ENCODE measurements around the gene KCTD8. TPM values are rescaled to one million over a fixed set of nuclear protein-coding genes. Genes with fewer than 3 reads are reported as not detected.
"Not testable (repeated sequence)": the region's sequence is repeated elsewhere in the genome, so short reads cannot be mapped to it uniquely, and the experiment has no call there.

KCTD8 gene
- total RNA-seq, 1 experiment from 2014 or later = not detected

DNA sequence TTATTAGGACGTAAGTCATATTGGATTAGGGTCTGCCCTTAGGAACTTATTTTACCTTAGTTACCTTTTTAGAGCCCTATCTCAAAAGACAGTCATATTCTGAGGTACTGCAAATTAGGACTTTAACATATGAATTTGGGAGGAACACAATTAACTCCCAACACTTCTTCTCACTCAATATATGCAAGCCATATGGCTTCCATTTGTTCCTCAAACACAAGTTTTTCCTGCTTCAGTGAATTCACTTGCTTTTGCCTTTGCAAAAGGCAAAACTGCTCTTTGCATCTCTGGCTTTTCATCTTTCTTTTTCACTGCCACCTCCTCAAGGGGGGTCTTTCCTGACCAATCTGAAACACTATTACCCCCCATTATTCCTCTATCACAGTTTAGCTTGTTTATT, 220.3 kb downstream of the KCTD8 start:
- H3K4me3 ChIP-seq (ENCODE audit: low read length) = no peak overlapping the region
- H4K20me1 ChIP-seq (ENCODE audit: insufficient read depth, low read depth, low read length) = no peaks in the 10 kb centered on the region
- no peaks in the 10 kb centered on the region for H3K79me2 ChIP-seq (ENCODE audit: low read length)
- DNase-seq = no peak
- no peaks in the 10 kb centered on the region for H3K4me1 ChIP-seq (ENCODE audit: low read length)
- peaks cover 26% of the 10 kb centered on the region for H3K9me3 ChIP-seq (ENCODE audit: low read length)
- no peak overlapping the region for H3K9ac ChIP-seq (ENCODE audit: low read length)
- no peaks in the 10 kb centered on the region for H3K27me3 ChIP-seq (ENCODE audit: low read length)
- H2AFZ ChIP-seq (ENCODE audit: low read length) = no peak overlapping the region
- H3K4me2 ChIP-seq (ENCODE audit: low read depth, low read length, poor library complexity, severe bottlenecking) = no peak overlapping the region
- no peaks in the 10 kb centered on the region for H3K36me3 ChIP-seq (ENCODE audit: insufficient read depth, low read length)
- H3K27ac ChIP-seq (ENCODE audit: low read length) = no peak overlapping the region
- no peaks in the 10 kb centered on the region for H3K9me2 ChIP-seq (replicated peaks; ENCODE audit: insufficient read depth, low read length)

DNA sequence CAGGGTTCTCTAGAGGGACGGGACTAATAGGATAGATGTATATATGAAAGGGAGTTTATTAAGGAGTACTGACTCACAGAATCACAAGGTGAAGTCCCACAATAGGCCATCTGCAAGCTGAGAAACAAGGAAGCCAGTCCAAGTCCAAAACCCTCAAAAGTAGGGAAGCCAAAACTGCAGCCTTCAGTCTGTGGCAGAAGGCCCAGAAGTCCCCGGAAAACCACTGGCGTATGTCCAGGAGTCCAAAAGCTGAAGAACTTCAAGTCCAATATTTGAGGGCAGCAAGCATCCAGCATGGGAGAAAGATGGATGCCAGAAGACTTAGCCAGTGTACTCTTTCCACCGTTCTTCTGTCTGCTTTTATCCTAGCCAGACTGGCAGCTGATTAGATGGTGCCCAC, 227.2 kb downstream of the KCTD8 start:
- Histone ChIP-seq H2AFZ (ENCODE audit: low read length) (no peak overlapping the region), H3K9me3 (ENCODE audit: low read length) (0 out of 2 replicates have a peak, but pooled peaks cover 4% of the 10 kb centered on the region)

DNA sequence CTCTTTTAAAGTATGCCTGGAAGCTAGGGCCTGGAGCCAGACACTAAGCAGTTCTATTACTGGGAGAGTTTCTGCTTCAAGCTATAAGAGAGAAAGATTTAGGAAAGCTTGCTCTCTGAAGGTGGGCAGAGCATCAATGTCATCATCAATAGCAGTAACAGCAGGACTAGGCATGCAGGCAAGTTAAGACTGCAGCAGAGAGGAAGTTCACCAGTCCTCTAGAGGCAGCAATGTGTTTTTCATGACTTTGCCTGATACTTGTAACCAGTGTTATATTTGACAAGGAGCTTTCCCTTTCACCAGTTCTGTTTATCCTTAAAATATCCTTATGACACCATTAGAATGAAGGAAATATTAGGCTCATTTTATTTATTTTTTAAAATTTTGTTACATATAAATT, 237.9 kb downstream of the KCTD8 start:
- Histone ChIP-seq H3K9ac (ENCODE audit: low read length) (no peak overlapping the region), H3K4me1 (ENCODE audit: low read length) (no peaks in the 10 kb centered on the region), H3K4me3 (ENCODE audit: low read length) (no peak overlapping the region), H3K79me2 (ENCODE audit: low read length) (no peaks in the 10 kb centered on the region), H4K20me1 (ENCODE audit: insufficient read depth, low read depth, low read length) (no peaks in the 10 kb centered on the region), H2AFZ (ENCODE audit: low read length) (no peak overlapping the region), H3K9me3 (ENCODE audit: low read length) (peaks cover 16% of the 10 kb centered on the region), H3K9me2 (replicated peaks; ENCODE audit: insufficient read depth, low read length) (no peaks in the 10 kb centered on the region), H3K4me2 (ENCODE audit: low read depth, low read length, poor library complexity, severe bottlenecking) (no peak overlapping the region), H3K36me3 (ENCODE audit: insufficient read depth, low read length) (no peaks in the 10 kb centered on the region), H3K27me3 (ENCODE audit: low read length) (no peaks in the 10 kb centered on the region), H3K27ac (ENCODE audit: low read length) (no peak overlapping the region)
- no peak for DNase-seq

More for the DNA sequence above, 227.2 kb downstream of the KCTD8 start:
- H3K9me2 ChIP-seq (replicated peaks; ENCODE audit: insufficient read depth, low read length) = no peaks in the 10 kb centered on the region
- no peak overlapping the region for H3K27ac ChIP-seq (ENCODE audit: low read length)
- H3K4me2 ChIP-seq (ENCODE audit: low read depth, low read length, poor library complexity, severe bottlenecking) = no peak overlapping the region
- H3K79me2 ChIP-seq (ENCODE audit: low read length) = no peaks in the 10 kb centered on the region
- no peaks in the 10 kb centered on the region for H3K27me3 ChIP-seq (ENCODE audit: low read length)
- no peaks in the 10 kb centered on the region for H3K4me1 ChIP-seq (ENCODE audit: low read length)
- no peak overlapping the region for H3K4me3 ChIP-seq (ENCODE audit: low read length)
- no peaks in the 10 kb centered on the region for H3K36me3 ChIP-seq (ENCODE audit: insufficient read depth, low read length)
- H4K20me1 ChIP-seq (ENCODE audit: insufficient read depth, low read depth, low read length) = no peaks in the 10 kb centered on the region
- no peak for DNase-seq
- no peak overlapping the region for H3K9ac ChIP-seq (ENCODE audit: low read length)

DNA sequence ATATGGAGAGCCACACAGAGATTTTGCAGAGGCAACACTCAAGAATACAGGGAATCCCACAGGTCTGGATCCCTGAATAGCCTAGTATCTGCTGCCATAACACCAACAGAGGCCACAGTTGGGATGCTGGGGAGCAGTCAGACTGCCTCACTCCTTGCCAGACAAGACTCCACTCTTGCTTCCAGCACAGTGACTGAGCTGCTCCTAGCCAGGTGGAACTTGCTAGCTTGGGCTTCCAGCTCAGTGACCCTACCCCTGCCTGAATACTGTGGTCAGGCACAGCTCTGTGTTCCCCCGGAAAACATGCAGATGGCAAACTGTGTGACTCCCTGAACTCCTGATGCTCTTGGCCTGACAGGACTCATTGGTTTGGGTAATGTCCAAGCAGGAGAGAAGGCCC, 251.8 kb downstream of the KCTD8 start:
- Histone ChIP-seq H3K9me3 (ENCODE audit: low read length) (peaks cover 36% of the 10 kb centered on the region), H3K4me2 (ENCODE audit: low read depth, low read length, poor library complexity, severe bottlenecking) (no peak overlapping the region), H3K4me3 (ENCODE audit: low read length) (no peak overlapping the region), H3K9me2 (replicated peaks; ENCODE audit: insufficient read depth, low read length) (no peaks in the 10 kb centered on the region), H3K79me2 (ENCODE audit: low read length) (no peaks in the 10 kb centered on the region), H3K27ac (ENCODE audit: low read length) (no peak overlapping the region), H3K27me3 (ENCODE audit: low read length) (no peaks in the 10 kb centered on the region), H3K36me3 (ENCODE audit: insufficient read depth, low read length) (no peaks in the 10 kb centered on the region), H3K4me1 (ENCODE audit: low read length) (no peaks in the 10 kb centered on the region), H2AFZ (ENCODE audit: low read length) (no peak overlapping the region), H4K20me1 (ENCODE audit: insufficient read depth, low read depth, low read length) (no peaks in the 10 kb centered on the region), H3K9ac (ENCODE audit: low read length) (no peak overlapping the region)
- no peak for DNase-seq

DNA sequence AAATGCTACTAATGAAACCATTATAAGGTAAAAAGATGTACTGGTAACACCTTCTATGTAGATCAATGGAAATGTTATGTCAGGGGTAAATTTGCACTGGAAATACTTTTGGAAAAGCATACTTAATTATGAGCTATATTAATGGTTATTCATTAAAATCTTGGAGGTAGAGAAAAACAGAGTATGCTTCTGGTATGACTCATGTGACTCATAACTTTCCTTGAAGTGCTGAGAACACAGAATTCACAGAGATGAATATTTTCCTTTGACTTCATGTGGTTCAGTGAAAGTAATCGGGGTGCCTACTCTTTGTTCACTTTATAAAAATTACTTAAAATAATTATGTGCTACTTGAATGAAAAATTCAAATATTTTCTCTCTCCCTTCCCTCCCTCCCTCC, 254.2 kb downstream of the KCTD8 start:
- peaks cover 26% of the 10 kb centered on the region for H3K9me3 ChIP-seq (ENCODE audit: low read length)
- no peak for DNase-seq
- no peak overlapping the region for H2AFZ ChIP-seq (ENCODE audit: low read length)
- H3K36me3 ChIP-seq (ENCODE audit: insufficient read depth, low read length) = no peaks in the 10 kb centered on the region
- no peaks in the 10 kb centered on the region for H3K27me3 ChIP-seq (ENCODE audit: low read length)
- H3K27ac ChIP-seq (ENCODE audit: low read length) = no peak overlapping the region
- H3K79me2 ChIP-seq (ENCODE audit: low read length) = no peaks in the 10 kb centered on the region
- H3K4me3 ChIP-seq (ENCODE audit: low read length) = no peak overlapping the region
- no peak overlapping the region for H3K4me2 ChIP-seq (ENCODE audit: low read depth, low read length, poor library complexity, severe bottlenecking)
- no peaks in the 10 kb centered on the region for H3K9me2 ChIP-seq (replicated peaks; ENCODE audit: insufficient read depth, low read length)
- H4K20me1 ChIP-seq (ENCODE audit: insufficient read depth, low read depth, low read length) = no peaks in the 10 kb centered on the region
- no peaks in the 10 kb centered on the region for H3K4me1 ChIP-seq (ENCODE audit: low read length)
- H3K9ac ChIP-seq (ENCODE audit: low read length) = no peak overlapping the region

DNA sequence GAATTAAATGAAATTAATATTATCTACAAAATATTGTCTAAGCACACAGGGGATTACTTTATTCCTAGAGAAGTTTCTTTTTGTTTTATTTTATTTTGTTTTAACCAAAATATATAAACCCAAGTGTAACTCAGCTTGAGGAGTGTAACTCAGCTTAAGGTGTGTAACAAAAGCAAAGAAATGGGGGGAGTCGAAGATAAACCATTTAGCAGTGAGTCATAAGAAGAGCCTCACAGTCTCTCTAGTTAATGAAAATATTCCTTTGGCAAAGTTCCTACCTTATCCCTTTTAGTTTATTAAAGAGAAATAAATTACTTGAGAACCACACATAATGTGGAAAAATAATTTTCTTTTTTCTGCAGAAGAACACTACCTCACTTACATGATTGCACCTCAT, 261.8 kb downstream of the KCTD8 start:
- Histone ChIP-seq H4K20me1 (ENCODE audit: insufficient read depth, low read depth, low read length) (no peaks in the 10 kb centered on the region), H3K27me3 (ENCODE audit: low read length) (no peaks in the 10 kb centered on the region), H3K9me2 (replicated peaks; ENCODE audit: insufficient read depth, low read length) (no peaks in the 10 kb centered on the region), H3K4me1 (ENCODE audit: low read length) (no peaks in the 10 kb centered on the region), H3K79me2 (ENCODE audit: low read length) (no peaks in the 10 kb centered on the region), H2AFZ (ENCODE audit: low read length) (no peak overlapping the region), H3K36me3 (ENCODE audit: insufficient read depth, low read length) (no peaks in the 10 kb centered on the region), H3K9me3 (ENCODE audit: low read length) (peaks cover 6% of the 10 kb centered on the region; the same call in 1 of the 2 replicates), H3K4me2 (ENCODE audit: low read depth, low read length, poor library complexity, severe bottlenecking) (no peak overlapping the region), H3K27ac (ENCODE audit: low read length) (no peak overlapping the region), H3K4me3 (ENCODE audit: low read length) (no peak overlapping the region), H3K9ac (ENCODE audit: low read length) (no peak overlapping the region)
- no peak for DNase-seq

DNA sequence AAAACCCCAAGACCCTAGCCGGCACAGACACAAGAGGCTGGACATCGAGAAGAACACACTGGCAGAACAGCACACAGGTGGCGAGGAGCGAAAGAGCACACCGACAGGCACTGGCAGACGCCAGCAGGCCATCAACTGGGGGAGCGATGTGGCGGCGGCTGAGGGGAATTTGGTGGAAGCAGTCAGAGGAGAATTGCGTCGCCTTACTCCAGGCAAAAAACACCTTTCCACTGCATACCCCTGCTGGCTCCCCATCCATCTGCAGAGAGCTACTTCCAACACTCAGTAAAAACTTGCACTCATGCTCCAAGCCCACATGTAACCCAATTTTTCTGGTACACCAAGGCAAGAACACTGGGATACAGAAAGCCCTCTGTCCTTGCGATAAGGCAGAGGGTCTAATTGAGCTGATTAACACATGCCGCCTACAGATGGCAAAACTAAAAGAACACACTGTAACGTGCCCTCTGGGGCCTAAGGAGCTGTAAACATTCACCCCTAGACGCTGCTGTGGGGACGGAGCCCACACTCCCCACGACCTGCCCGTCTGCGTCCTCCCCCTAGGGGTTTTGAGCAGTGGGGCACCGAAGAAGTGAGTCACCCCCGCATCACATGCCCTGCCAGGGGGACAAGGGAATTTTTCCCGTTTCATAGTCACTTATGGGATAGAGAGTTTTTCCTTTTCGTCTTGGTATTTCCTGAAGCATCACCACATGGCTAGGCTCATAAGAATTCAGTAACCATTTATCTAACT, 262.3 kb downstream of the KCTD8 start:
- no peaks in the 10 kb centered on the region for H3K27me3 ChIP-seq (ENCODE audit: low read length)
- no peak for DNase-seq
- H3K4me3 ChIP-seq (ENCODE audit: low read length) = no peak overlapping the region
- H3K4me2 ChIP-seq (ENCODE audit: low read depth, low read length, poor library complexity, severe bottlenecking) = no peak overlapping the region
- H3K79me2 ChIP-seq (ENCODE audit: low read length) = no peaks in the 10 kb centered on the region
- no peaks in the 10 kb centered on the region for H3K9me2 ChIP-seq (replicated peaks; ENCODE audit: insufficient read depth, low read length)
- no peaks in the 10 kb centered on the region for H3K36me3 ChIP-seq (ENCODE audit: insufficient read depth, low read length)
- no peak overlapping the region for H3K9ac ChIP-seq (ENCODE audit: low read length)
- H4K20me1 ChIP-seq (ENCODE audit: insufficient read depth, low read depth, low read length) = no peaks in the 10 kb centered on the region
- no peak overlapping the region for H2AFZ ChIP-seq (ENCODE audit: low read length)
- H3K27ac ChIP-seq (ENCODE audit: low read length) = no peak overlapping the region
- no peaks in the 10 kb centered on the region for H3K4me1 ChIP-seq (ENCODE audit: low read length)
- peaks cover 6% of the 10 kb centered on the region; the same call in 1 of the 2 replicates for H3K9me3 ChIP-seq (ENCODE audit: low read length)

DNA sequence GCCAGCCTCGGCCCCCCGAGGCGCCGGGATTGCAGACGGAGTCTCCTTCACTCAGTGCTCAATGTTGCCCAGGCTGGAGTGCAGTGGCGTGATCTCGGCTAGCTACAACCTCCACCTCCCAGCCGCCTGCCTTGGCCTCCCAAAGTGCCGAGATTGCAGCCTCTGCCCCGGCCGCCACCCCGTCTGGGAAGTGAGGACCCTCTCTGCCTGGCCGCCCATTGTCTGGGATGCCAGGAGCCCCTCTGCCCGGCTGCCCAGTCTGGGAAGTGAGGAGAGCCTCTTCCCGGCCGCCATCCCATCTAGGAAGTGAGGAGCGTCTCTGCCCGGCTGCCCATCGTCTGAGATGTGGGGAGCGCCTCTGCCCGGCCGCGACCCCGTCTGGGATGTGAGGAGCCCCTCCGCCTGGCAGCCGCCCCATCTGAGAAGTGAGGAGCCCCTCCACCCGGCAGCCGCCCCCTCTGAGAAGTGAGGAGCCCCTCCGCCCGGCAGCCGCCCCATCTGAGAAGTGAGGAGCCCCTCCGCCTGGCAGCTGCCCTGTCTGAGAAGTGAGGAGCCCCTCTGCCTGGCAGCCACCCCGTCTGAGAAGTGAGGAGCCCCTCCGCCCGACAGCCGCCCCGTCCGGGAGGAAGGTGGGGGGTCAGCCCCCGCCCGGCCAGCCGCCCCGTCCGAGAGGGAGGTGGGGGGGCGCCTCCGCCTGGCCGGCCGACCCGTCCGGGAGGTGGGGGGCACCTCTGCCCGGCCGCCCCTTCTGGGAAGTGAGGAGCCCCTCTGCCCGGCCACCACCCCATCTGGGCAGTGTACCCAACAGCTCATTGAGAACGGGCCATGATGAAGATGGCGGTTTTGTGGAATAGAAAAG, 266.9 kb downstream of the KCTD8 start:
- not testable (repeated sequence) for H3K9me3 ChIP-seq (ENCODE audit: low read length); H4K20me1 ChIP-seq (ENCODE audit: insufficient read depth, low read depth, low read length); H3K4me2 ChIP-seq (ENCODE audit: low read depth, low read length, poor library complexity, severe bottlenecking); H3K27ac ChIP-seq (ENCODE audit: low read length); H3K79me2 ChIP-seq (ENCODE audit: low read length); H3K27me3 ChIP-seq (ENCODE audit: low read length); H3K9ac ChIP-seq (ENCODE audit: low read length); H2AFZ ChIP-seq (ENCODE audit: low read length); DNase-seq; H3K9me2 ChIP-seq (replicated peaks; ENCODE audit: insufficient read depth, low read length); H3K4me3 ChIP-seq (ENCODE audit: low read length); H3K4me1 ChIP-seq (ENCODE audit: low read length); H3K36me3 ChIP-seq (ENCODE audit: insufficient read depth, low read length)

All from Karpas-422 (cell line).